Measurements from ENCODE around the gene ZNF473. TPM values are rescaled to one million over a fixed set of nuclear protein-coding genes. Genes with fewer than 3 reads are reported as not detected.

The ZNF473 gene
- total RNA-seq, 2 experiments from 2014 or later: 8.9 to 9.2 TPM

DNA sequence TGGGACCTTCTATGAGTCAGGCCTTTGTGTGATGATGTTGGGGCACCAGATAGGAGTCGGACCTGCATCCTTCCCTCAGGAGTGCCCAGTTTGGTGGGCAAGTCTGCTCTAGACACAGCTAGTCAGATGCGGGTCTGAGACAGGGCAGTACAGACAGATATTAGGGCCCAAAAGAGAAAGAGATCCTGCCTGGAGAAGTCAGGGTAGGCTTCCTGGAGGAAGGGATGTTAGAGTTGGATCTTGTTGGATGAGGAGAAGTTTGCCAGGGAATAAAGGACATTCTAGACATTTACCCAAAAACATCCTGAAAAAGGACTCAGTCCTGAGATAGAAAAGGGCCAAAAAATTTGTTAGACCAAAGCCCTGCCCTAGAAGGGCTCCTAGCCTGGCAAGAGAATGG, 17.9 kb upstream of the ZNF473 start:
- CTCF ChIA-PET: no interaction called here
- POLR2A ChIA-PET: no interaction called here
- no peaks in the 10 kb centered on the region for H3K9me3 Mint-ChIP-seq
- no peak overlapping the region for H3K27ac Mint-ChIP-seq
- intact Hi-C loops (cut with micrococcal nuclease): no loop called here
- H3K27me3 Mint-ChIP-seq: no peaks in the 10 kb centered on the region
- ATAC-seq: no peak
- no peak overlapping the region for H3K4me3 Mint-ChIP-seq
- peaks cover 23% of the 10 kb centered on the region for H3K4me1 Mint-ChIP-seq (ENCODE audit: low read depth)
- no peak for DNase-seq
- H3K36me3 Mint-ChIP-seq (ENCODE audit: low read depth): peaks cover 29% of the 10 kb centered on the region
- TF ChIP-seq, protein P1, sequence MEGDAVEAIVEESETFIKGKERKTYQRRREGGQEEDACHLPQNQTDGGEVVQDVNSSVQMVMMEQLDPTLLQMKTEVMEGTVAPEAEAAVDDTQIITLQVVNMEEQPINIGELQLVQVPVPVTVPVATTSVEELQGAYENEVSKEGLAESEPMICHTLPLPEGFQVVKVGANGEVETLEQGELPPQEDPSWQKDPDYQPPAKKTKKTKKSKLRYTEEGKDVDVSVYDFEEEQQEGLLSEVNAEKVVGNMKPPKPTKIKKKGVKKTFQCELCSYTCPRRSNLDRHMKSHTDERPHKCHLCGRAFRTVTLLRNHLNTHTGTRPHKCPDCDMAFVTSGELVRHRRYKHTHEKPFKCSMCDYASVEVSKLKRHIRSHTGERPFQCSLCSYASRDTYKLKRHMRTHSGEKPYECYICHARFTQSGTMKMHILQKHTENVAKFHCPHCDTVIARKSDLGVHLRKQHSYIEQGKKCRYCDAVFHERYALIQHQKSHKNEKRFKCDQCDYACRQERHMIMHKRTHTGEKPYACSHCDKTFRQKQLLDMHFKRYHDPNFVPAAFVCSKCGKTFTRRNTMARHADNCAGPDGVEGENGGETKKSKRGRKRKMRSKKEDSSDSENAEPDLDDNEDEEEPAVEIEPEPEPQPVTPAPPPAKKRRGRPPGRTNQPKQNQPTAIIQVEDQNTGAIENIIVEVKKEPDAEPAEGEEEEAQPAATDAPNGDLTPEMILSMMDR (IDR thresholded peaks at IDR 0.05): no peak

GRCh38 chr19:50008532-50008931, 17.3 kb upstream of the ZNF473 start:
- Mint-ChIP-seq H3K4me3 (no peak overlapping the region), H3K27ac (no peak overlapping the region), H3K27me3 (no peaks in the 10 kb centered on the region), H3K36me3 (ENCODE audit: low read depth) (peaks cover 30% of the 10 kb centered on the region), H3K4me1 (ENCODE audit: low read depth) (peaks cover 19% of the 10 kb centered on the region), H3K9me3 (no peaks in the 10 kb centered on the region)
- DNase-seq (peak; percentile 38), ATAC-seq (no peak)
- ChIA-PET POLR2A (interaction anchor here (0.5 kb wide), 1 partner anchor 34 kb away, joined by 3 read pairs; no protein-coding TSS in a partner anchor), CTCF (interaction anchor here (1.0 kb wide), 1 partner anchor 17 kb away, joined by 3 read pairs; the partner anchor contains the start of gene VRK3)
- TF ChIP-seq, protein P1 (IDR thresholded peaks at IDR 0.05): no peak
- intact Hi-C loops (cut with micrococcal nuclease): no loop called here

GRCh38 chr19:50016225-50016807, 9.5 kb upstream of the ZNF473 start:
- intact Hi-C loops (cut with micrococcal nuclease): no loop called here
- H3K4me1 Mint-ChIP-seq (ENCODE audit: low read depth): peaks cover 7% of the 10 kb centered on the region
- no peaks in the 10 kb centered on the region for H3K9me3 Mint-ChIP-seq
- ChIA-PET POLR2A (no interaction called here), CTCF (no interaction called here)
- H3K27me3 Mint-ChIP-seq: no peaks in the 10 kb centered on the region
- H3K4me3 Mint-ChIP-seq: no peak overlapping the region
- H3K36me3 Mint-ChIP-seq (ENCODE audit: low read depth): peaks cover 35% of the 10 kb centered on the region
- TF ChIP-seq, protein P1 (IDR thresholded peaks at IDR 0.05): no peak
- ATAC-seq (no peak), DNase-seq (no peak)
- no peak overlapping the region for H3K27ac Mint-ChIP-seq

GRCh38 chr19:50020481-50020880, 5.3 kb upstream of the ZNF473 start:
- DNase-seq (no peak), ATAC-seq (no peak)
- Mint-ChIP-seq H3K4me3 (no peak overlapping the region), H3K27ac (peak overlapping the region; percentile 75), H3K27me3 (no peaks in the 10 kb centered on the region), H3K4me1 (ENCODE audit: low read depth) (peaks cover 24% of the 10 kb centered on the region), H3K9me3 (no peaks in the 10 kb centered on the region), H3K36me3 (ENCODE audit: low read depth) (peaks cover 22% of the 10 kb centered on the region)
- CTCF ChIA-PET: no interaction called here
- TF ChIP-seq, protein P1 (IDR thresholded peaks at IDR 0.05): no peak
- intact Hi-C loops (cut with micrococcal nuclease): no loop called here
- POLR2A ChIA-PET: no interaction called here

- H3K27me3 Mint-ChIP-seq: no peaks in the 10 kb centered on the region
- H3K27ac Mint-ChIP-seq: no peak overlapping the region
- ChIA-PET CTCF (interaction anchor here (1.3 kb wide), 1 partner anchor 39 kb away, joined by 3 read pairs; no protein-coding TSS in a partner anchor), POLR2A (no interaction called here)
- H3K36me3 Mint-ChIP-seq (ENCODE audit: low read depth): peaks cover 22% of the 10 kb centered on the region
- TF ChIP-seq, protein P1 (IDR thresholded peaks at IDR 0.05): no peak
- intact Hi-C loops (cut with micrococcal nuclease): no loop called here
- peaks cover 6% of the 10 kb centered on the region for H3K9me3 Mint-ChIP-seq
- peaks cover 40% of the 10 kb centered on the region for H3K4me1 Mint-ChIP-seq (ENCODE audit: low read depth)
- ATAC-seq (no peak), DNase-seq (no peak)
- H3K4me3 Mint-ChIP-seq: no peak overlapping the region
Observed at GRCh38 chr19:50022823-50023222, 3.0 kb upstream of the ZNF473 start.
